Activated naive CD8-positive, alpha-beta T cell treated with anti-CD3 and anti-CD28 coated beads for 36 hours (primary cell): ENCODE data around the gene DTNB. TPM values are rescaled to one million over a fixed set of nuclear protein-coding genes. Genes with fewer than 3 reads are reported as not detected.
A peak's percentile ranks its signal among the peaks of the same experiment; 100 is the strongest.

Experiments
- DNase-seq: peaks from one replicate; pipeline ENCODE4 v3.0.0; 2021
- H3K27ac Mint-ChIP-seq: one replicate; pipeline ENCODE4 v1.8.0; 2022; ENCODE audit warnings: mild to moderate bottlenecking, moderate library complexity, mixed read lengths
- H3K27me3 Mint-ChIP-seq: one replicate; pipeline ENCODE4 v1.8.0; 2022; ENCODE audit warnings: mild to moderate bottlenecking, mixed read lengths
- H3K36me3 Mint-ChIP-seq: one replicate; pipeline ENCODE4 v1.8.0; 2021; ENCODE audit warnings: mild to moderate bottlenecking, mixed read lengths
- H3K4me1 Mint-ChIP-seq: one replicate; pipeline ENCODE4 v1.8.0; 2021; ENCODE audit warnings: mixed read lengths
- H3K4me3 Mint-ChIP-seq: one replicate; pipeline ENCODE4 v1.8.0; 2022; ENCODE audit warnings: mild to moderate bottlenecking, moderate library complexity, mixed read lengths
- H3K9me3 Mint-ChIP-seq: one replicate; pipeline ENCODE4 v1.8.0; 2022; ENCODE audit warnings: mixed read lengths
- total RNA-seq, 2 experiments: library from RNA; stranded (reverse); gene quantifications; one replicate each; pipeline ENCODE4 v1.2.3, GENCODE V29; 2021

The DTNB gene
- total RNA-seq, 2 experiments from 2014 or later: 14.3 to 15.5 TPM

DNA sequence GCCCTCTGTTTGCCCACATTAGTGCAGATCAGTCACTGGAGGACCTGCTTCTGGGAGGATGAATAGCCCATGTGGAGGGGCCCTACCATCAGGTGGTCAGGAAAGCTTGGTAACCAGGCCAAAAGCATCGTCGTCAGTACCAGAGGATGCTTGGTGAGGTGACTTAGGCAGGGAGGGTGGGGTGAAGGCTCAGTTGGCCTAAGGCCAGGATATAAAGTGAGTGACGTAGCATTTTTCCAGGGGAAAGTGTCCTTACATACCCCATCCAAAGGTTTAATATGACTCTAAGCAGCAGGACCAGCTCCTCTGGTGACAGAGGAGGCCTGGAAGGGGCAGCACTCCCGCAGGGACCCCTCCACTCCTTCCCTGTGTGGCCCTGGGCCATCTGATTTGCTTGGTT is 303.9 kb downstream of the DTNB start:
- no peak for DNase-seq
- H3K27ac Mint-ChIP-seq: no peak overlapping the region
- no peaks in the 10 kb centered on the region for H3K36me3 Mint-ChIP-seq
- H3K27me3 Mint-ChIP-seq: no peaks in the 10 kb centered on the region
- no peak overlapping the region for H3K4me3 Mint-ChIP-seq
- no peaks in the 10 kb centered on the region for H3K4me1 Mint-ChIP-seq
- no peaks in the 10 kb centered on the region for H3K9me3 Mint-ChIP-seq

- no peaks in the 10 kb centered on the region for H3K36me3 Mint-ChIP-seq
- H3K4me3 Mint-ChIP-seq: no peak overlapping the region
- no peak for DNase-seq
- H3K9me3 Mint-ChIP-seq: no peaks in the 10 kb centered on the region
- no peak overlapping the region for H3K27ac Mint-ChIP-seq
- H3K27me3 Mint-ChIP-seq: no peaks in the 10 kb centered on the region
- peaks cover 2% of the 10 kb centered on the region for H3K4me1 Mint-ChIP-seq
Observed at GRCh38 chr2:25368660-25369059, 304.7 kb downstream of the DTNB start.

- Mint-ChIP-seq H3K27ac (no peak overlapping the region), H3K4me3 (no peak overlapping the region)
Observed at GRCh38 chr2:25367296-25367695, 306.1 kb downstream of the DTNB start.

GRCh38 chr2:25366629-25367028 is 306.7 kb downstream of the DTNB start:
- no peak for DNase-seq
- no peak overlapping the region for H3K27ac Mint-ChIP-seq
- H3K4me1 Mint-ChIP-seq: peaks cover 17% of the 10 kb centered on the region
- H3K9me3 Mint-ChIP-seq: no peaks in the 10 kb centered on the region
- no peaks in the 10 kb centered on the region for H3K27me3 Mint-ChIP-seq
- H3K36me3 Mint-ChIP-seq: no peaks in the 10 kb centered on the region
- H3K4me3 Mint-ChIP-seq: no peak overlapping the region

More at GRCh38 chr2:25367296-25367695, 306.1 kb downstream of the DTNB start:
- no peaks in the 10 kb centered on the region for H3K9me3 Mint-ChIP-seq
- H3K36me3 Mint-ChIP-seq: no peaks in the 10 kb centered on the region
- no peaks in the 10 kb centered on the region for H3K27me3 Mint-ChIP-seq
- DNase-seq: no peak
- H3K4me1 Mint-ChIP-seq: peaks cover 13% of the 10 kb centered on the region

GRCh38 chr2:25365241-25365640 is 308.1 kb downstream of the DTNB start:
- H3K36me3 Mint-ChIP-seq: no peaks in the 10 kb centered on the region
- H3K4me3 Mint-ChIP-seq: no peak overlapping the region
- H3K4me1 Mint-ChIP-seq: peaks cover 18% of the 10 kb centered on the region
- H3K9me3 Mint-ChIP-seq: no peaks in the 10 kb centered on the region
- DNase-seq: no peak
- no peak overlapping the region for H3K27ac Mint-ChIP-seq
- H3K27me3 Mint-ChIP-seq: no peaks in the 10 kb centered on the region

- no peak overlapping the region for H3K27ac Mint-ChIP-seq
- H3K27me3 Mint-ChIP-seq: no peaks in the 10 kb centered on the region
- peaks cover 18% of the 10 kb centered on the region for H3K4me1 Mint-ChIP-seq
- H3K36me3 Mint-ChIP-seq: no peaks in the 10 kb centered on the region
- no peak overlapping the region for H3K4me3 Mint-ChIP-seq
- DNase-seq: no peak
- H3K9me3 Mint-ChIP-seq: no peaks in the 10 kb centered on the region
Observed at GRCh38 chr2:25363733-25364132, 309.6 kb downstream of the DTNB start.

DNA sequence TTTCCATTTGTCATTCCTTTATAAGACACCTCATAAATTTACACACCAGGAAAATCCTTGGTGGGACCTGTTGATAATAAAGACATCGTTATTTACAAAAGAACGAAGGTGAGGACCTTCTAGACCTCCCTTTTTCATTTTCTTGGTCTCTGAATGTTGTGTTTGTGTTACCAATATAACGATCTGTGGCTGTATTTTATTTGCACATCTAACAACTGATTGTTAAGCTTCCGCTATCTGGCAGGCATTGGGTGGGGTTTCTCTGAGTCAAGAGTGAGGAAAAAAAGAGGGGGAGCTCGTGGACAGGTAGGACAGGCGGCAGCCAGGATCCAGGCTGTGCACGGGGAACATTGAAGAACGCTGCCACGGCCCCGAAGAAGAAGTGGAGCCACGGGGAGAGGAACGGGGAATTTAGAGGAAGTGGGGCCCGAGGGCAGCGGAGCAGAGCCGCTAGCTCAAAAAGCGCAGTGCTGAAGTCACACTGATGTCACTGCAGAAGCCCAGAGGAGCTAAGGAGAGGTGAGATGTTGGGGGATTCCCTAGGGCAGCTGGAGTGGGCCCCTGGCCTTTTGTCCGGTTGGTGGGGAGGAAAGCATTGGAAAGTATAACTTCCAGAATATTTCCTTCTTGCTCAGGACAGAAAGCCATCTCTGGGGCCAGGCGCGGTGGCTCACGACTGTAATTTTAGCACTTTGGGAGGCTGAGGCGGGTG is 310.8 kb downstream of the DTNB start:
- Mint-ChIP-seq H3K27me3 (no peaks in the 10 kb centered on the region), H3K4me1 (peaks cover 18% of the 10 kb centered on the region), H3K36me3 (no peaks in the 10 kb centered on the region)

GRCh38 chr2:25362049-25362433 is 311.3 kb downstream of the DTNB start:
- peak overlapping the region; percentile 94 for H3K27ac Mint-ChIP-seq
- H3K27me3 Mint-ChIP-seq: no peaks in the 10 kb centered on the region
- H3K9me3 Mint-ChIP-seq: no peaks in the 10 kb centered on the region
- H3K4me1 Mint-ChIP-seq: peaks cover 18% of the 10 kb centered on the region
- H3K36me3 Mint-ChIP-seq: no peaks in the 10 kb centered on the region
- DNase-seq: peak; percentile 93
- H3K4me3 Mint-ChIP-seq: peak overlapping the region; percentile 81

More for the DNA sequence above, 310.8 kb downstream of the DTNB start:
- Mint-ChIP-seq H3K9me3 (no peaks in the 10 kb centered on the region), H3K27ac (peak overlapping the region; percentile 94), H3K4me3 (peak overlapping the region; percentile 81)
- DNase-seq: peak; percentile 65

DNA sequence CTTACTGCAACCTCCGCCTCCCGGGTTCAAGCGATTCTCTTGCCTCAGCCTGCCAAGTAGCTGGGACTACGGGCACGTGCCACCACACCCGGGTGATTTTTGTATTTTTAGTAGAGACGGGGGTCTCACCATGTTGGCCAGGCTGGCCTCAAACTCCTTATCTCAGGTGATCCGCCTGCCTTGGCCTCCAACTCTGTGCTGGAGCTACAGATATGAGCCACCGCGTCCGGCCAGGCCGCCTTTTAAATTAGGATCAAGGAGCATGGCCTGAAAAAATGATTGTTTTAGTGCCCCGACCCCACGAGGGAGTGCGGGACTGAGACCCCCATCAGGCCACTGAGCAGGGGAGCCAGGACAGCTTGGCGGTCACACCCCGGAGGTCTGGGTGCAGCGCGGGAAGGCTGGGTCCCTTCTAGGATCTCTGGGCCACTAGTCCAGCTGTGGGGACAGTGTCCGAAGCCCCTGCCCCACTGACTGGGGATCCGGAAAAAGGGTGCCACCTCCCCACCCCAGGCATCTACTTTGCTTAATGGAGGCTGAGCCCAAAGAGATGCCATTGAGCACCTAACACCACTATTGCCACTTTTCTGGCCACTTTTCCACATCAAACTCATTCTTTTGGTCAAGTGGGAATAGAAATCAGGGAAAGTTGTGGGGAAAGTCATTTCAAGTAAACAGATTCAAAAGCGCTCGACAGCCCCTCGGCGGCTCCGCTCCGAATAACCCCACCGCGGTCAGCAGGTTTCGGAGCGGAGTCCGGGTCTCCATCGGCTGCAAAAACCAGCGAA is 311.9 kb downstream of the DTNB start:
- Mint-ChIP-seq H3K27me3 (no peaks in the 10 kb centered on the region), H3K4me3 (peak overlapping the region; percentile 81), H3K36me3 (no peaks in the 10 kb centered on the region), H3K4me1 (peaks cover 18% of the 10 kb centered on the region), H3K9me3 (no peaks in the 10 kb centered on the region), H3K27ac (peak overlapping the region; percentile 94)
- no peak for DNase-seq

DNA sequence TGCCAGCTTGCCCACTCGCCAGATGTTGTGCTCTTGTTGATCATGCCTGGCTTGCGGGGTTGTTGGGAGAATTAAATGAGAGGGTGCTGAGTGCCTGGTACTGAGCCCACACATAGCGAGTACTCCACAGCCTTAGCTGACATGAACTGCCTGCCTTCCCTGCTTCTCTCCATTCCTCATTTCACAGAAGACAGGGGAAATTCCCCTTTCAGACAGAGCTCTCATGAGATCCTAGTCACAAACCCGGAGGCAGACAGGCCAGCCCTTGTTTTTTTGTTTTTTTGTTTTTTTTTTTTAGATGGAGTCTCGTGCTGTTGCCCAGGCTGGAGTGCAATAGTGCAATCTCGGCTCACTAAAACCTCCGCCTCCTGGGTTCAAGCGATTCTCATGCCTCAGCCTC is 314.5 kb downstream of the DTNB start:
- DNase-seq: no peak
- no peak overlapping the region for H3K4me3 Mint-ChIP-seq
- H3K9me3 Mint-ChIP-seq: no peaks in the 10 kb centered on the region
- no peak overlapping the region for H3K27ac Mint-ChIP-seq
- H3K36me3 Mint-ChIP-seq: no peaks in the 10 kb centered on the region
- H3K4me1 Mint-ChIP-seq: peaks cover 17% of the 10 kb centered on the region
- no peaks in the 10 kb centered on the region for H3K27me3 Mint-ChIP-seq

GRCh38 chr2:25358249-25358815 is 315.0 kb downstream of the DTNB start:
- H3K4me1 Mint-ChIP-seq: peaks cover 12% of the 10 kb centered on the region
- H3K4me3 Mint-ChIP-seq: no peak overlapping the region
- H3K27ac Mint-ChIP-seq: no peak overlapping the region
- DNase-seq: no peak
- H3K36me3 Mint-ChIP-seq: no peaks in the 10 kb centered on the region
- no peaks in the 10 kb centered on the region for H3K27me3 Mint-ChIP-seq
- H3K9me3 Mint-ChIP-seq: no peaks in the 10 kb centered on the region

GRCh38 chr2:25356088-25356487 is 317.3 kb downstream of the DTNB start:
- peaks cover 10% of the 10 kb centered on the region for H3K4me1 Mint-ChIP-seq
- H3K27me3 Mint-ChIP-seq: no peaks in the 10 kb centered on the region
- H3K4me3 Mint-ChIP-seq: no peak overlapping the region
- no peaks in the 10 kb centered on the region for H3K36me3 Mint-ChIP-seq
- no peak for DNase-seq
- H3K9me3 Mint-ChIP-seq: no peaks in the 10 kb centered on the region
- no peak overlapping the region for H3K27ac Mint-ChIP-seq

DNA sequence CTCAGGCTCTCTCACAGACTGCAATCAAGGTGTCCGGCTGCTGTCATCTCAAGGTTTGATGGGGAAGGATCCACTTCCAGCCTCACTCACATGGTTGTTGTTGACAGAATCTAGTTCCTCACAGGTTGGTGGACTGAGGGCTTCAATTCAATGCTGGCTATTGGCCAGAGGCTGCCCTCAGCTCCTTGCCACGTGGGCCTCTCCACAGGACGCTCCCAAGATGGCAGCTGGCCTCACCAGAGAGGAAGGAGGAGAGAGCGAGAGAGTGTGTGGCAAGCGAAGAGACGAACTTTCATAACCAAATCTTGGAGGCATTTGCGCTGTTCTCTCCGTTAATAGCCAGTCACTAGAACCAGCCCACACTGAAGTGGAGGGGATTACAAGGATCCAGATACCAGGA is 318.1 kb downstream of the DTNB start:
- DNase-seq: no peak
- Mint-ChIP-seq H3K36me3 (no peaks in the 10 kb centered on the region), H3K4me3 (no peak overlapping the region), H3K27ac (no peak overlapping the region), H3K27me3 (no peaks in the 10 kb centered on the region), H3K9me3 (peaks cover 2% of the 10 kb centered on the region), H3K4me1 (peaks cover 13% of the 10 kb centered on the region)

GRCh38 chr2:25354116-25354515 is 319.3 kb downstream of the DTNB start:
- Mint-ChIP-seq H3K36me3 (no peaks in the 10 kb centered on the region), H3K9me3 (peaks cover 3% of the 10 kb centered on the region), H3K4me1 (peaks cover 19% of the 10 kb centered on the region), H3K4me3 (no peak overlapping the region), H3K27me3 (no peaks in the 10 kb centered on the region), H3K27ac (no peak overlapping the region)
- DNase-seq: no peak

DNA sequence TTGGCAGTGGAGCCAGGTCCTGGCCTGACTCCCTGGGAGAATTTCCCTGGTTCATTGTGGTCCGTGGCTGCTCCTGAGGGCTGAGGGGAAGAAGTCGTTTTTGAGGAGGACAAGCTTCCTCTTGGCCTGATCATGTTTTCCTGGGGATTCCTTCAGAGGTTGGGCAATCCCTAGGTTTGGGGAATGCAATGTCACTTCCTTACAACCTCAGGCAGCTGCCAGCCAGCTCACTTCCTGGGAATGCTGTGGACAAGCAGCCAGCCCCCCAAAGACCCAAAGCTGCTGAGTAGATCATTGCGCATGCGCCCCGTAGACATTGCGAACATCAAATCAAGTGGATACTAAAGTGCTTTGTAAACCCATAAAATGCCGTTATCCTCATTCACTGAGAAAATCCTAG is 324.0 kb downstream of the DTNB start:
- peaks cover 3% of the 10 kb centered on the region for H3K9me3 Mint-ChIP-seq
- H3K4me3 Mint-ChIP-seq: no peak overlapping the region
- no peak overlapping the region for H3K27ac Mint-ChIP-seq
- H3K4me1 Mint-ChIP-seq: peaks cover 36% of the 10 kb centered on the region
- no peaks in the 10 kb centered on the region for H3K27me3 Mint-ChIP-seq
- no peak for DNase-seq
- H3K36me3 Mint-ChIP-seq: no peaks in the 10 kb centered on the region
